BLaER1 (cell line): ENCODE measurements around the gene STRN3.
"Not testable (repeated sequence)": the region's sequence is repeated elsewhere in the genome, so short reads cannot be mapped to it uniquely, and the experiment has no call there.

Source experiments
- H3K27ac ChIP-seq: shearing (Covaris generic); formaldehyde crosslinking; 2 replicates; pipeline ENCODE4 v1.8.1; 2022
- H3K27me3 ChIP-seq: shearing (Covaris generic); formaldehyde crosslinking; 2 replicates; pipeline ENCODE4 v1.8.1; 2022
- H3K36me3 ChIP-seq: shearing (Covaris generic); formaldehyde crosslinking; 2 replicates; pipeline ENCODE4 v1.8.1; 2022
- H3K4me1 ChIP-seq: shearing (Covaris generic); formaldehyde crosslinking; 2 replicates; pipeline ENCODE4 v1.8.1; 2022
- H3K4me2 ChIP-seq: shearing (Covaris generic); formaldehyde crosslinking; 2 replicates; pipeline ENCODE4 v1.8.1; 2022
- H3K4me3 ChIP-seq: shearing (Covaris generic); formaldehyde crosslinking; 2 replicates; pipeline ENCODE4 v1.8.1; 2022
- H3K9ac ChIP-seq: shearing (Covaris generic); formaldehyde crosslinking; 2 replicates; pipeline ENCODE4 v1.8.1; 2022
- H3K9me3 ChIP-seq: shearing (Covaris generic); formaldehyde crosslinking; 2 replicates; pipeline ENCODE4 v1.8.1; 2022
- H4K20me1 ChIP-seq: shearing (Covaris generic); formaldehyde crosslinking; 2 replicates; pipeline ENCODE4 v1.8.1; 2022
- Cebpa-rat ChIP-seq: shearing (Covaris generic); IDR thresholded peaks from 2 replicates; pipeline ENCODE4 v1.8.1; 2022

STRN3 gene

DNA sequence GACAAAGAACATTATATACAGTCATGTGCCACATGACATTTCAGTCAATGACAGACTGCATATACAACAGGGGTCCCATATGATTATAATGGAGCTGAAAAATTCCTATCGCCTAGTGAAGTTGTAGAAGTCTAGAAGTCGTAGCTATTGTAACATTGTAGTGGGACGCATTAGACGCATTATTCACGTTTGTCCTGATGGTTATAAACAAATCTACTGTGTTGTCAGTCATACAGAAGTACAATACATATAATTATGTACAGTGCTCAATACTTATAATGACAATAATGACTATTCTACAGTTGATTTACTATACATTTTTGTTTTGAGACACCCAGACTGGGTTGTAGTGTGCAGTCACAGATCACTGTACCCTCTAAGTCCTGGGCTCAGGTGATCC is 64.8 kb downstream of the STRN3 start:
- Histone ChIP-seq H3K36me3 (peaks cover 50% of the 10 kb centered on the region), H3K4me1 (0 out of 2 replicates have a peak, but pooled peaks cover 9% of the 10 kb centered on the region), H3K4me3 (no peak overlapping the region), H4K20me1 (peaks cover 99% of the 10 kb centered on the region), H3K9ac (no peak overlapping the region), H3K27ac (no peak overlapping the region), H3K4me2 (no peak overlapping the region), H3K27me3 (no peaks in the 10 kb centered on the region), H3K9me3 (peaks cover 27% of the 10 kb centered on the region)
- TF ChIP-seq Cebpa-rat, result no peak

- no peaks in the 10 kb centered on the region for H3K27me3 ChIP-seq
- no peak overlapping the region for H3K4me3 ChIP-seq
- no peak for TF ChIP-seq Cebpa-rat
- H3K4me2 ChIP-seq, result no peak overlapping the region
- 0 out of 2 replicates have a peak, but pooled peaks cover 9% of the 10 kb centered on the region for H3K4me1 ChIP-seq
- peaks cover 99% of the 10 kb centered on the region for H4K20me1 ChIP-seq
- H3K9me3 ChIP-seq, result peaks cover 16% of the 10 kb centered on the region
- H3K27ac ChIP-seq, result no peak overlapping the region
- no peak overlapping the region for H3K9ac ChIP-seq
- peaks cover 46% of the 10 kb centered on the region for H3K36me3 ChIP-seq
These were observed 66.0 kb downstream of the STRN3 start for GRCh38 chr14:30960216-30960615.

- Histone ChIP-seq H3K4me2 (no peak overlapping the region), H3K4me3 (no peak overlapping the region), H3K36me3 (peaks cover 42% of the 10 kb centered on the region), H4K20me1 (peaks cover 94% of the 10 kb centered on the region), H3K27me3 (no peaks in the 10 kb centered on the region), H3K4me1 (0 out of 2 replicates have a peak, but pooled peaks cover 9% of the 10 kb centered on the region), H3K27ac (no peak overlapping the region), H3K9me3 (peaks cover 2% of the 10 kb centered on the region), H3K9ac (no peak overlapping the region)
- TF ChIP-seq Cebpa-rat, result no peak
These were observed 67.4 kb downstream of the STRN3 start for GRCh38 chr14:30958555-30959407.

- Histone ChIP-seq H3K4me2 (no peak overlapping the region), H4K20me1 (peaks cover 89% of the 10 kb centered on the region), H3K9me3 (no peaks in the 10 kb centered on the region), H3K4me3 (no peak overlapping the region), H3K27ac (no peak overlapping the region), H3K9ac (no peak overlapping the region), H3K27me3 (no peaks in the 10 kb centered on the region), H3K4me1 (0 out of 2 replicates have a peak, but pooled peaks cover 9% of the 10 kb centered on the region), H3K36me3 (peaks cover 41% of the 10 kb centered on the region)
- TF ChIP-seq Cebpa-rat, result no peak
These were observed 68.3 kb downstream of the STRN3 start for GRCh38 chr14:30957813-30958370.

DNA sequence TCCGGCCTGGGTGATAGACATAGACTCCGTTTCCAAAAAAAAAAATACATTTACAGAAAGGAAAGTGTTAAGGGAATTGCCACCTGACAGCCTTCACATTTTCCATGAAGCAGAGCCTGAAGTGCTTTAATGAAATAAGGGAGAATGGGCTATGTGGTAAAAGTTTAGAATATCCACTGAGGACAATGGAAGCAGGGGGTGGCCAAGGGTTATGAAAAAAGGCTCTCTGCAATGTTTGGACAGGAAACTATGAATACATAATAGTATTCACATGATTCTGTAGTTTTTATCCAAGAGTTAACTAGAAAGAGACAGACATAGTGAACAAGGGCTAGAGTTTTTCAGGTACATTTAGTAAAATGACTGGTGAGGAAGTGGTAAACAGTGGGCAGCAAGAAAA is 76.5 kb downstream of the STRN3 start:
- H3K36me3 ChIP-seq, result peaks cover 88% of the 10 kb centered on the region
- TF ChIP-seq Cebpa-rat, result no peak
- no peaks in the 10 kb centered on the region for H3K27me3 ChIP-seq
- no peak overlapping the region for H3K4me3 ChIP-seq
- no peak overlapping the region for H3K27ac ChIP-seq
- no peaks in the 10 kb centered on the region for H3K9me3 ChIP-seq
- H4K20me1 ChIP-seq, result peaks cover 13% of the 10 kb centered on the region; the same call in 1 of the 2 replicates
- no peak overlapping the region for H3K4me2 ChIP-seq
- H3K4me1 ChIP-seq, result no peaks in the 10 kb centered on the region
- H3K9ac ChIP-seq, result no peak overlapping the region

DNA sequence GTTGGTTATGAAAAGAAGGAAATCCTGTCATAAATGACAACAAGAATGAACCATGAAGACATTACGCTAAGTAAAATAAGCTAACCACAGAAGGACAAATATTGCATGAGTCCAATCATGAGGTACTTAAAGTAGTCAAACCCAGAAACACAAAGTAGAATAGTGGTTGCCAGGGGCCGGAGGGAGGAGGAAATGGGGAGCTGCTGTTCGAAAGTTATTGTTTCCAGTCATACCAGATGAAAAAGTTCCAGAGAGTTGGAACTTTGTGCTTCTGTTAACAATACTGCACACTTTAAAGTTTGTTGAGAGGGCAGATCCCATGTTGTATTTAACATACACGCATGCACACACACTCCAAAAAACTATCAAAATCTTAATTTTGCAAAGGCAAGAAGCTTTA is 82.5 kb downstream of the STRN3 start:
- H3K27ac ChIP-seq, result no peak overlapping the region
- H4K20me1 ChIP-seq, result peaks cover 15% of the 10 kb centered on the region
- no peaks in the 10 kb centered on the region for H3K4me1 ChIP-seq
- H3K4me3 ChIP-seq, result no peak overlapping the region
- H3K9ac ChIP-seq, result no peak overlapping the region
- no peaks in the 10 kb centered on the region for H3K9me3 ChIP-seq
- H3K27me3 ChIP-seq, result no peaks in the 10 kb centered on the region
- H3K4me2 ChIP-seq, result no peak overlapping the region
- H3K36me3 ChIP-seq, result peaks cover 84% of the 10 kb centered on the region
- TF ChIP-seq Cebpa-rat, result no peak

- H3K27me3 ChIP-seq, result no peaks in the 10 kb centered on the region
- H3K9ac ChIP-seq, result no peak overlapping the region
- H3K36me3 ChIP-seq, result peaks cover 76% of the 10 kb centered on the region
- no peak for TF ChIP-seq Cebpa-rat
- H3K4me2 ChIP-seq, result no peak overlapping the region
- H4K20me1 ChIP-seq, result peaks cover 24% of the 10 kb centered on the region
- H3K4me3 ChIP-seq, result no peak overlapping the region
- no peak overlapping the region for H3K27ac ChIP-seq
- no peaks in the 10 kb centered on the region for H3K4me1 ChIP-seq
- no peaks in the 10 kb centered on the region for H3K9me3 ChIP-seq
These were observed 85.3 kb downstream of the STRN3 start for GRCh38 chr14:30940886-30941285.

- Histone ChIP-seq H3K4me1 (no peaks in the 10 kb centered on the region), H3K4me3 (no peak overlapping the region), H4K20me1 (peaks cover 24% of the 10 kb centered on the region), H3K4me2 (no peak overlapping the region), H3K27ac (no peak overlapping the region), H3K36me3 (peaks cover 75% of the 10 kb centered on the region), H3K27me3 (no peaks in the 10 kb centered on the region), H3K9ac (no peak overlapping the region), H3K9me3 (no peaks in the 10 kb centered on the region)
- TF ChIP-seq Cebpa-rat, result no peak; the same call in 1 of the 2 replicates
These were observed 87.6 kb downstream of the STRN3 start for GRCh38 chr14:30938617-30939016.

GRCh38 chr14:30935445-30935844 is 90.7 kb downstream of the STRN3 start:
- no peak overlapping the region for H3K4me2 ChIP-seq
- H3K27me3 ChIP-seq, result no peaks in the 10 kb centered on the region
- no peaks in the 10 kb centered on the region for H3K9me3 ChIP-seq
- H3K4me1 ChIP-seq, result no peaks in the 10 kb centered on the region
- TF ChIP-seq Cebpa-rat, result no peak
- H3K9ac ChIP-seq, result no peak overlapping the region
- H3K36me3 ChIP-seq, result peaks cover 57% of the 10 kb centered on the region
- no peak overlapping the region for H3K27ac ChIP-seq
- H4K20me1 ChIP-seq, result peaks cover 24% of the 10 kb centered on the region
- H3K4me3 ChIP-seq, result no peak overlapping the region

- not testable (repeated sequence) for H3K27ac ChIP-seq, H3K27me3 ChIP-seq, H3K4me3 ChIP-seq, H3K9ac ChIP-seq, H3K4me2 ChIP-seq, H3K9me3 ChIP-seq, H3K4me1 ChIP-seq
- Histone ChIP-seq H4K20me1 (0 out of 2 replicates have a peak, but pooled peaks cover 16% of the 10 kb centered on the region), H3K36me3 (peaks cover 49% of the 10 kb centered on the region)
These were observed 92.2 kb downstream of the STRN3 start for GRCh38 chr14:30933937-30934336.
